ENCODE measurements around the gene HBEGF.

Gene HBEGF

GRCh38 chr5:140331638-140332037, 14.8 kb downstream of the HBEGF start:
- no peaks in the 10 kb centered on the region for H3F3A ChIP-seq (ENCODE audit: insufficient read depth, low read length)

GRCh38 chr5:140329739-140330481, 16.5 kb downstream of the HBEGF start:
- Histone ChIP-seq H3K79me2 (ENCODE audit: low read length) (no peaks in the 10 kb centered on the region), H3K9me3 (replicated peaks; ENCODE audit: insufficient read depth, low read length) (no peaks in the 10 kb centered on the region), H2AFZ (ENCODE audit: low read length) (no peak overlapping the region), H3K9ac (ENCODE audit: low read length) (no peak overlapping the region), H3K4me3 (ENCODE audit: low read length) (no peak overlapping the region), H3K27me3 (replicated peaks; ENCODE audit: insufficient read depth, low read length) (no peaks in the 10 kb centered on the region; the same call in 1 of the 2 replicates), H3K4me1 (ENCODE audit: low read length) (no peaks in the 10 kb centered on the region), H3K9me2 (replicated peaks; ENCODE audit: insufficient read depth, low read length) (no peaks in the 10 kb centered on the region), H3F3A (ENCODE audit: insufficient read depth, low read length) (no peaks in the 10 kb centered on the region), H3K27ac (ENCODE audit: low read length) (no peak overlapping the region), H4K20me1 (ENCODE audit: insufficient read depth, low read length) (no peaks in the 10 kb centered on the region), H3K4me2 (ENCODE audit: low read depth, low read length) (no peak overlapping the region), H3K36me3 (replicated peaks; ENCODE audit: insufficient read depth, low read length) (no peaks in the 10 kb centered on the region)
- TF ChIP-seq CTCF (IDR thresholded peaks at IDR 0.05; ENCODE audit: low read length) = no peak
- TF ChIP-seq EZH2 (optimal IDR thresholded peaks at IDR 0.05; ENCODE audit: low read depth, low read length) = no peak
- no peak for TF ChIP-seq EZH2phosphoT487 (IDR thresholded peaks at IDR 0.05; ENCODE audit: low read length)
- no peak for DNase-seq

More at GRCh38 chr5:140331638-140332037, 14.8 kb downstream of the HBEGF start:
- H3K4me3 ChIP-seq (ENCODE audit: low read length) = no peak overlapping the region
- no peak for DNase-seq
- H2AFZ ChIP-seq (ENCODE audit: low read length) = no peak overlapping the region
- H3K27ac ChIP-seq (ENCODE audit: low read length) = no peak overlapping the region
- no peak overlapping the region for H3K9ac ChIP-seq (ENCODE audit: low read length)
- no peaks in the 10 kb centered on the region for H3K79me2 ChIP-seq (ENCODE audit: low read length)
- no peaks in the 10 kb centered on the region for H3K4me1 ChIP-seq (ENCODE audit: low read length)
- H3K9me3 ChIP-seq (replicated peaks; ENCODE audit: insufficient read depth, low read length) = no peaks in the 10 kb centered on the region
- TF ChIP-seq CTCF (IDR thresholded peaks at IDR 0.05; ENCODE audit: low read length) = no peak
- TF ChIP-seq EZH2phosphoT487 (IDR thresholded peaks at IDR 0.05; ENCODE audit: low read length) = no peak
- no peak for TF ChIP-seq EZH2 (optimal IDR thresholded peaks at IDR 0.05; ENCODE audit: low read depth, low read length)
- H3K4me2 ChIP-seq (ENCODE audit: low read depth, low read length) = no peak overlapping the region
- no peaks in the 10 kb centered on the region for H3K27me3 ChIP-seq (replicated peaks; ENCODE audit: insufficient read depth, low read length)
- H4K20me1 ChIP-seq (ENCODE audit: insufficient read depth, low read length) = no peaks in the 10 kb centered on the region
- no peaks in the 10 kb centered on the region for H3K36me3 ChIP-seq (replicated peaks; ENCODE audit: insufficient read depth, low read length)
- no peaks in the 10 kb centered on the region for H3K9me2 ChIP-seq (replicated peaks; ENCODE audit: insufficient read depth, low read length)

GRCh38 chr5:140328036-140328764, 18.2 kb downstream of the HBEGF start:
- TF ChIP-seq EZH2phosphoT487 (IDR thresholded peaks at IDR 0.05; ENCODE audit: low read length) (no peak), EZH2 (optimal IDR thresholded peaks at IDR 0.05; ENCODE audit: low read depth, low read length) (no peak), CTCF (IDR thresholded peaks at IDR 0.05; ENCODE audit: low read length) (no peak)
- H3K9ac ChIP-seq (ENCODE audit: low read length) = no peak overlapping the region
- no peaks in the 10 kb centered on the region for H3K79me2 ChIP-seq (ENCODE audit: low read length)
- no peaks in the 10 kb centered on the region; the same call in 1 of the 2 replicates for H3K27me3 ChIP-seq (replicated peaks; ENCODE audit: insufficient read depth, low read length)
- H3K36me3 ChIP-seq (replicated peaks; ENCODE audit: insufficient read depth, low read length) = no peaks in the 10 kb centered on the region
- DNase-seq = no peak
- H3K9me3 ChIP-seq (replicated peaks; ENCODE audit: insufficient read depth, low read length) = no peaks in the 10 kb centered on the region
- H3K9me2 ChIP-seq (replicated peaks; ENCODE audit: insufficient read depth, low read length) = no peaks in the 10 kb centered on the region
- no peaks in the 10 kb centered on the region for H3K4me1 ChIP-seq (ENCODE audit: low read length)
- H3F3A ChIP-seq (ENCODE audit: insufficient read depth, low read length) = no peaks in the 10 kb centered on the region
- no peak overlapping the region for H3K4me2 ChIP-seq (ENCODE audit: low read depth, low read length)
- H3K4me3 ChIP-seq (ENCODE audit: low read length) = no peak overlapping the region
- H2AFZ ChIP-seq (ENCODE audit: low read length) = no peak overlapping the region
- H4K20me1 ChIP-seq (ENCODE audit: insufficient read depth, low read length) = no peaks in the 10 kb centered on the region
- H3K27ac ChIP-seq (ENCODE audit: low read length) = no peak overlapping the region

Data from MM.1S (cell line).